Measurements from ENCODE around the gene TMEM255A.
"Not testable (repeated sequence)": the region's sequence is repeated elsewhere in the genome, so short reads cannot be mapped to it uniquely, and the experiment has no call there.

Gene TMEM255A

GRCh38 chrX:120310861-120311726 lies at the start of gene TMEM255A:
TMEM255A (minus strand) TSS chrX:120311461; CDS start chrX:120311309, 152 bp downstream.
- no peak for DNase-seq

- no peak for DNase-seq
These were observed 47.6 kb upstream of the TMEM255A start for GRCh38 chrX:120358737-120359456.

GRCh38 chrX:120357186-120357585 lies 45.9 kb upstream of the TMEM255A start:
- DNase-seq, result no peak

- DNase-seq, result no peak
These were observed 44.8 kb upstream of the TMEM255A start for GRCh38 chrX:120356084-120356483.

GRCh38 chrX:120350450-120351138 lies 39.3 kb upstream of the TMEM255A start:
- no peak for DNase-seq

- DNase-seq, result not testable (repeated sequence)
These were observed 33.3 kb upstream of the TMEM255A start for GRCh38 chrX:120344566-120344965.

- no peak for DNase-seq
These were observed 25.6 kb upstream of the TMEM255A start for GRCh38 chrX:120336899-120337298.

GRCh38 chrX:120335289-120335688 lies 24.0 kb upstream of the TMEM255A start:
- DNase-seq, result no peak

GRCh38 chrX:120334603-120335002 lies 23.3 kb upstream of the TMEM255A start:
- no peak for DNase-seq

- DNase-seq, result no peak
These were observed 22.9 kb upstream of the TMEM255A start for GRCh38 chrX:120334151-120334550.

GRCh38 chrX:120332394-120332793 lies 21.1 kb upstream of the TMEM255A start:
- no peak for DNase-seq

GRCh38 chrX:120331116-120331515 lies 19.9 kb upstream of the TMEM255A start:
- DNase-seq, result no peak

- no peak for DNase-seq
These were observed 10.4 kb upstream of the TMEM255A start for GRCh38 chrX:120321520-120322281.

- no peak for DNase-seq
These were observed 7.2 kb upstream of the TMEM255A start for GRCh38 chrX:120318411-120318810.

- no peak for DNase-seq
These were observed 5.5 kb upstream of the TMEM255A start for GRCh38 chrX:120316587-120317283.

GRCh38 chrX:120315776-120316175 lies 4.5 kb upstream of the TMEM255A start:
- DNase-seq, result no peak

- DNase-seq, result no peak
These were observed 434 bp upstream of the TMEM255A start for GRCh38 chrX:120311727-120312063.

GRCh38 chrX:120309873-120310705 lies 1.2 kb downstream of the TMEM255A start:
- DNase-seq, result no peak

GRCh38 chrX:120308959-120309872 lies 2.0 kb downstream of the TMEM255A start:
- no peak for DNase-seq

GRCh38 chrX:120308558-120308957 lies 2.7 kb downstream of the TMEM255A start:
- no peak for DNase-seq
